GM10248 (cell line): ENCODE measurements around the gene MCM3.
A peak's percentile ranks its signal among the peaks of the same experiment; 100 is the strongest.

Experiments used
- CTCF ChIA-PET: fragments of 300-600 bp; sonication (Branson Sonifier 250); formaldehyde crosslinking; extraction: SDS; loops from one replicate; lab custom pipeline; 2021; ENCODE audit warnings: antibody characterized with exemption; lab: Yijun Ruan, JAX
- POLR2A ChIA-PET: fragments of 350-650 bp; sonication (Branson Sonifier 250); formaldehyde crosslinking; extraction: SDS; loops from one replicate; lab custom pipeline; 2020; ENCODE audit warnings: antibody characterized with exemption; lab: Yijun Ruan, JAX
- DNase-seq: peaks from one replicate; pipeline ENCODE4 v3.0.0; 2012; ENCODE audit errors: extremely low spot score
- CTCF ChIP-seq: IDR thresholded peaks from 2 replicates; pipeline ENCODE4 v1.5.1; 2012; ENCODE audit warnings: mild to moderate bottlenecking, low read depth; ENCODE audit errors: extremely low read depth, missing control alignments, control extremely low read depth

MCM3 gene

GRCh38 chr6:52249078-52249477, 35.5 kb downstream of the MCM3 start:
- no peak for DNase-seq
- ChIA-PET CTCF (interaction anchor here (0.8 to 5.4 kb wide), 3 partner anchors 14 to 78 kb away, joined by 3 to 47 read pairs (median 3); no protein-coding TSS in a partner anchor), POLR2A (no interaction called here)
- no peak for TF ChIP-seq CTCF

- TF ChIP-seq CTCF: no peak
- DNase-seq: no peak
- CTCF ChIA-PET: interaction anchor here (0.8 to 1.7 kb wide), 3 partner anchors 10 to 18 kb away, joined by 3 to 5 read pairs (median 5); no protein-coding TSS in a partner anchor
- POLR2A ChIA-PET: no interaction called here
These were observed 39.1 kb downstream of the MCM3 start for GRCh38 chr6:52245425-52245824.

DNA sequence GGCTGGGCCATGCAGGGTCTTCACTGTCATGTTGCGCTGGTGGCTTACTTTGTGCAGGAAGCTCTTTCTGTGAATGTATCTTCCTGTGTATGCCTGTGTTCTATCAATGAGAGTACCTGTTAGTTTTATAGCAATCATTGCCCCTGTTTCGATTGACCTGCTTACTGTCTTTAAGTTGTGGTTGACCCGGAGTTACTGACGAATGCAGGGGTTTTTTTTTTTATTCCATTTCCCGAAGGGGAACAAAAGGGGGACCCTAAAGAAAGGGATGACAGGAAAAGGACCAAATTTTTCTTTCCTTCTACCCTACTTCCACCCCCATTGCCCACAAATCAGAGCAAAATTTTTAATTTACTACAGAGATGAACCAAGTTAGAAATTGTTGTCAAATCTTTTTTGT, 40.1 kb downstream of the MCM3 start, which contains the start of gene IL17F:
TSS of gene IL17F (minus strand) at position 101 of the 400 bp plus-strand sequence. CDS start at position 30, 71 bp downstream.
- no peak for DNase-seq
- no peak for TF ChIP-seq CTCF
- POLR2A ChIA-PET: no interaction called here
- CTCF ChIA-PET: no interaction called here

- DNase-seq: no peak
- no peak for TF ChIP-seq CTCF
- CTCF ChIA-PET: interaction anchor here (1.2 to 3.1 kb wide), 4 partner anchors 10 to 78 kb away, joined by 3 to 18 read pairs (median 11); no protein-coding TSS in a partner anchor
- POLR2A ChIA-PET: no interaction called here
These were observed 41.2 kb downstream of the MCM3 start for GRCh38 chr6:52243282-52243893.

GRCh38 chr6:52241819-52242218, 42.7 kb downstream of the MCM3 start:
- ChIA-PET CTCF (interaction anchor here (1.0 to 3.1 kb wide), 13 partner anchors 8 to 429 kb away, joined by 3 to 18 read pairs (median 4); partner anchors contain the start of gene TMEM14A), POLR2A (no interaction called here)
- no peak for DNase-seq
- no peak for TF ChIP-seq CTCF

DNA sequence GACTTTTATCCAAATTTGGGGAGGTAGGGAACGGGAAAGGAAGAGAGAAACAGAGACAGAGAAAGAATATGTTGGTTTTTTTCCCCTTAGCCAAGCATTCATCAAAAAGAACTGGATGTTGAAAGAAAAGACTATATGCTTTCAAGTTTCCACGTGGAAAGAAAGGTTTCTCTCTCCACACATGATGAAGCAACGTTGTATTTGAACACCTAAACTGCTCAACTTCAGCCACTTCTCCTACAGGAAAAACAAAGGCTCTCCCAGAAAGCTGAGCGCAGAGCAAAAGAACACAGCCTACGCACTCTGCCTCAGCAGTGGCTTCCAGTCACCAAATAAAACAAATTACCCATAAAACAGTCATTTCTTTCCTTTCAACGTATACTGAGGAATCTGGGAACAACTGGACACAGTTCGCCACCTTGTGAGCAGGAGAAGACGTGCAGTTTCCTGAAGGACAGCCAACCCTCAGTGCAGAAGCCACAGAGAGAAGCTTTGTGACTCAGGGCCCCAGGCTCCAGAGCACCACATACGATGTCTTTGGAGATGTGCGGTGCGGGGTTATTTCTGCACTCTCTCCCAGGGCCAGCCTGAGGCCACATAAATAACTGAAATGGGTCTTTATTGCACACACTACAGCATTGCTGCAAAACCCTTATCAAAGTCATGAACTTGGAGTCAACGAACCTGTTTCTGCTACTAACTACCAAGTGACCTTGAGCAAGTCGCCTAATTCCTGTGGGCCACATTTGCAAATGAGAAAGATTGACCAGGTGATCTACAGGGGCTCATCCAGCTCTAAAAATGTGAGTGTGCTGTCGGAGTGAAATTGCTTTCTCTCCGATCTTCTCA, 50.3 kb downstream of the MCM3 start:
- peak; percentile 52 for DNase-seq
- POLR2A ChIA-PET: no interaction called here
- CTCF ChIA-PET: interaction anchor here (0.8 to 10.5 kb wide), 19 partner anchors 8 to 173 kb away, joined by 3 to 99 read pairs (median 5); no protein-coding TSS in a partner anchor
- peak; percentile 66 for TF ChIP-seq CTCF
